ENCODE results near the gene SLC10A1. TPM values are rescaled to one million over a fixed set of nuclear protein-coding genes. Genes with fewer than 3 reads are reported as not detected.

Gene SLC10A1
- total and polyA plus RNA-seq, 4 donors: not detected

DNA sequence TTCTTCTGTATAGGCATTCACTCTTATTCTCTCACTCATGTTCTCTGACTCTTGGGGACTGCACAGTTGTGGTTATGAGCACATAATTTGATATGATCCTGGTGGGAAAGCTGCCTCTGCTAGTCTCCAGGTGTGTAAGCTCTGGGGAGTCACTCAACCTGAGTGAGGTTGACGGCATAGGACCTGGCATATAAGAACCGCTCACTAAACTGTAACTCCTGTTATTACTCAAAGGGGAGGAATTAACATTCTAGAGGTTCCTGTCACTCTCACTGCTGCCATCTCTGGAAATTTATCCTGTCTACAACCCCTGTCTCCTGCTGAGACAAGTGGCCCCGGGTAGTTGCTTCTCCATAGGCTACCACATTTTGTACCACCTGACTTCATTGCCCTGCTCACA, 16.1 kb downstream of the SLC10A1 start:
- Histone ChIP-seq H3K4me3 (ENCODE audit: low read length in 2 of 2) (no peak overlapping the region), H3K4me1 (ENCODE audit: control insufficient read depth in 1 of 2, insufficient read depth in 2 of 2, low read length in 2 of 2) (no peaks in the 10 kb centered on the region), H3K9me3 (ENCODE audit: control insufficient read depth, low read length) (no peaks in the 10 kb centered on the region), H3K27me3 (ENCODE audit: control insufficient read depth in 1 of 2, insufficient read depth in 2 of 2, low read length in 1 of 2) (no peaks in the 10 kb centered on the region), H3K36me3 (ENCODE audit: control insufficient read depth in 1 of 2, insufficient read depth in 2 of 2, low read length in 1 of 2) (peaks cover 11% of the 10 kb centered on the region in 2 donors), H3K27ac (ENCODE audit: low read depth in 1 of 2, low read length in 2 of 2) (no peak overlapping the region)
- DNase-seq: no peak
- WGBS, 2 donors: 90 to 94% methylated on average over 3 of the region's 3 CpGs
- no peak for ATAC-seq (ENCODE audit: low FRiP score)
- intact Hi-C loops (cut with DNase I): no loop called here

DNA sequence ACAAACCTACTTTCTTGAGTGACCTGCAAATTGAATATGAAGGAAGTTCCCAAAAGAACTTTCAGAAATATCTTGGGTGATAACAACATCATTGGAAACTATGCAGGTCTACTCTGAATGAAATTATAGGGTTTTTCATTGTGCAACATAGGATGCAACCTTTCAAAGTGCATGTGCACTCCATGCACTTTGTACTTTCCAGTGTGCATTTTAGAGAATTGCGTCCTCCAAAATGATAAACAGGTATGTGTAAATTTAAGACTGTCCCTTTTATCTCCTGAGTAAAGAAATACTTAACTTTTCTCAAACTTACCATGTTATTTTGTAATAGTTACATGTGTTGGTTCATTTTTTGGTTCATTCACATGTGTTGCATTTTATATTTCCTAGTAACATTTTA, 16.9 kb downstream of the SLC10A1 start:
- Histone ChIP-seq H3K36me3 (ENCODE audit: control insufficient read depth in 1 of 2, insufficient read depth in 2 of 2, low read length in 1 of 2) (peaks cover 11% of the 10 kb centered on the region in 2 donors), H3K27ac (ENCODE audit: low read depth in 1 of 2, low read length in 2 of 2) (no peak overlapping the region), H3K9me3 (ENCODE audit: control insufficient read depth, low read length) (no peaks in the 10 kb centered on the region), H3K4me1 (ENCODE audit: control insufficient read depth in 1 of 2, insufficient read depth in 2 of 2, low read length in 2 of 2) (no peaks in the 10 kb centered on the region), H3K4me3 (ENCODE audit: low read length in 2 of 2) (no peak overlapping the region), H3K27me3 (ENCODE audit: control insufficient read depth in 1 of 2, insufficient read depth in 2 of 2, low read length in 1 of 2) (no peaks in the 10 kb centered on the region)
- DNase-seq (no peak), ATAC-seq (ENCODE audit: low FRiP score) (no peak)
- 90 to 94% methylated on average over 1 of the region's 1 CpG for WGBS, 2 donors
- intact Hi-C loops (cut with DNase I): no loop called here

DNA sequence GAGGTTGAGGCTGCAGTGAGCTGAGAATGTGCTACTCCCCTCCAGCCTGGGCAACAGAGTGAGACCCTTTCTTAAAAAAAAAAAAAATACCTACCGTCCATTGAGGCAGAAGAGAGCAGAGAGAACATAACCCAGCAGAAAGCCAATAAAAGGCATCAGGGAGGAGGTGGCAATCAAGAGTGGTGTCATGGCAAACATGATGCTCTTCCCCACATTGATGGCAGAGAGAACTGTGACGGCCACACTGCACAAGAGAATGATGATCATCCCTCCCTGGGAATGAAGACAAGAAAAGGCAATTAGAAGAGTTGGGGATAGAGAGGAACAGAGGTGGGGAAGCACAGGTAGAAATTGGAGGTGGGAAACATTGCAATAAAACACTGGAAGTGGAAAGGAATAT, 18.0 kb downstream of the SLC10A1 start:
- no peaks in the 10 kb centered on the region for H3K27me3 ChIP-seq (ENCODE audit: control insufficient read depth in 1 of 2, insufficient read depth in 2 of 2, low read length in 1 of 2)
- no peak overlapping the region for H3K27ac ChIP-seq (ENCODE audit: low read depth in 1 of 2, low read length in 2 of 2)
- H3K4me3 ChIP-seq (ENCODE audit: low read length in 2 of 2): no peak overlapping the region
- peaks cover 9 to 11% of the 10 kb centered on the region in 2 donors for H3K36me3 ChIP-seq (ENCODE audit: control insufficient read depth in 1 of 2, insufficient read depth in 2 of 2, low read length in 1 of 2)
- DNase-seq (no peak), ATAC-seq (ENCODE audit: low FRiP score) (no peak)
- 84% methylated on average over 2 of the region's 2 CpGs for WGBS, 2 donors
- intact Hi-C loops (cut with DNase I): no loop called here
- H3K4me1 ChIP-seq (ENCODE audit: control insufficient read depth in 1 of 2, insufficient read depth in 2 of 2, low read length in 2 of 2): no peaks in the 10 kb centered on the region
- H3K9me3 ChIP-seq (ENCODE audit: control insufficient read depth, low read length): no peaks in the 10 kb centered on the region

DNA sequence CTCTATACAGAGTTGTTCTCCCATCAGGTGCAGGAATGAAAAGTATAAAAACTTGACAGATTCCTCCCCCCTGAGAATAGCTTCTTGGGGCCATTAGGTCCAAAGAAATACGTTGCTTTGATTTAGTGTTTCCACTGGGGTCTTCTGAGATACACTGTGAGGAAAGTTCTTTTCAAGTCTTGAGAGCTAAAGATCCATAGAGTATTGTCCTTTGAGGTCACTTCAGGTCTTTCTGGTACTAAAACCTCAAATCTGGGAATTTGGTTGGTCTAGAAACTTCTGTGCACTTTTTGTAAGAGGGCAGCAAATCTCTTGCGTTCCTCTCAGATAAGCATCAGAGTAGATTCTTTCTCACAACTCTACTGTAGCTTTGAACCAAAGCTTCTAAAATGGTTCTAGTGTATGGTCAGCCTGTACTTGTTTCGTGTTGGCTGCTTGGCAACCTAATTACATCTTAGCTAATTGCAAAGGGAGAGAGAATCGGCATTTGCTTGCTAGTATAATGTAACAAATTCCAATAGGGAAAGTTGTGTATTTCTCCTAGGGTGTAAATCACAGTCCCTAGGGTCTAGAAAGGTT, 20.1 kb downstream of the SLC10A1 start:
- Histone ChIP-seq H3K9me3 (ENCODE audit: control insufficient read depth, low read length) (no peaks in the 10 kb centered on the region), H3K36me3 (ENCODE audit: control insufficient read depth in 1 of 2, insufficient read depth in 2 of 2, low read length in 1 of 2) (peaks cover 13% of the 10 kb centered on the region in 2 donors), H3K27me3 (ENCODE audit: control insufficient read depth in 1 of 2, insufficient read depth in 2 of 2, low read length in 1 of 2) (no peaks in the 10 kb centered on the region), H3K27ac (ENCODE audit: low read depth in 1 of 2, low read length in 2 of 2) (no peak overlapping the region), H3K4me1 (ENCODE audit: control insufficient read depth in 1 of 2, insufficient read depth in 2 of 2, low read length in 2 of 2) (no peaks in the 10 kb centered on the region), H3K4me3 (ENCODE audit: low read length in 2 of 2) (no peak overlapping the region)
- no peak for ATAC-seq (ENCODE audit: low FRiP score)
- no peak for DNase-seq
- 71 to 72% methylated on average over 4 of the region's 4 CpGs for WGBS, 2 donors
- intact Hi-C loops (cut with DNase I): no loop called here

DNA sequence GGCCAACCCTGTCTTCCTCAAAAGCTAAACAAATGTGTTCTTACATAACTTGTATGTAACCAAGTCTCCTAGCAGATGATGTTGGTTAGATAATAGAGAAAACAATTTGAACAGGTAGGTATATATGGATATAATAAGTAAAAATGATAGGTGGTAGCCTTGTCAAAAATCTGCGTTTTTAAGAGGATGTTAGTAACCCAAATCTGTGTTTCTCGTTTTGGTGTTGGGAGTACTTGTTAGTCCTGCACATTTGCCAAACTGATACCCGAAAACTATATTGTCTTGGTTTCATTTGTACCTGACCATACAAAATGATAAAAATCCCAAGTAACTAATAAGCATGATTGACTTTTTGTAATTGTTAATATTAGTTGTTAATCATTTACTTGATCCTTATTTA, 22.0 kb downstream of the SLC10A1 start:
- intact Hi-C loops (cut with DNase I): no loop called here
- peaks cover 9 to 15% of the 10 kb centered on the region in 2 donors for H3K36me3 ChIP-seq (ENCODE audit: control insufficient read depth in 1 of 2, insufficient read depth in 2 of 2, low read length in 1 of 2)
- 62 to 71% methylated on average over 3 of the region's 3 CpGs for WGBS, 2 donors

DNA sequence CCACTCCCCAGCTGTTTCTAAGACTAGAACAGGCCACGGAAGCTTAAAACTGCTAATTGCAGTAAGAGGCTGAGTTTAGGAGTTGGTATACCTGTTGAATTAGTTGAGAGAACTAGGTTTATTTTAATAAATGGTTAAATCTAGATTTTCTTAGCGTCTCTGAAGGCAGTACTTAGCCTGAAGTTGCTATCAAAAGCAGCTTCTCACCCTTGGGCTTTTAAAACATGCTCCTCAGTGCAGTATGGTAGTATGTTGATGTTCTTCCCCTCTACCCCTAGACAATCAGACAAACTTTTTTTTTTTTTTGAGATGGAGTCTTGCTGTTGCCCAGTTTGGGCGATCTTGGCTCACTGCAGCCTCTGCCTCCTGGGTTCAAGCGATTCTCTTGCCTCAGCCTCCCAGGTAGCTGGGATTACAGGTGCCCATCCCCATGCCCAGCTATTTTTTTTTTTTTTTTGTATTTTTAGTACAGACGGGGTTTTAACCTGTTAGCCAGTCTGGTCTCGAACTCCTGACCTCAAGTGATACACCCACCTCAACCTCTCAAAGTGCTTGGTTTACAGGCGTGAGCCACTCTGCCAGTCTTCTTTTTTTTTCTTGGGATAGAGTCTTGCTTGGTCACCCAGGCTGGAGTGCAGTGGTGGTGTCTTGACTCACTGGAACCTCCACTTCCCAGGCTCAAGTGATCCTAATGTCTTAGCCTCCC, 23.3 kb downstream of the SLC10A1 start:
- Histone ChIP-seq H3K36me3 (ENCODE audit: control insufficient read depth in 1 of 2, insufficient read depth in 2 of 2, low read length in 1 of 2) (peaks cover 6 to 16% of the 10 kb centered on the region in 2 donors), H3K4me1 (ENCODE audit: control insufficient read depth in 1 of 2, insufficient read depth in 2 of 2, low read length in 2 of 2) (peaks cover 0 to 3% of the 10 kb centered on the region in 2 donors), H3K4me3 (ENCODE audit: low read length in 2 of 2) (no peak overlapping the region), H3K27me3 (ENCODE audit: control insufficient read depth in 1 of 2, insufficient read depth in 2 of 2, low read length in 1 of 2) (no peaks in the 10 kb centered on the region), H3K27ac (ENCODE audit: low read depth in 1 of 2, low read length in 2 of 2) (no peak overlapping the region), H3K9me3 (ENCODE audit: control insufficient read depth, low read length) (no peaks in the 10 kb centered on the region)
- DNase-seq: no peak
- no peak for ATAC-seq (ENCODE audit: low FRiP score)
- intact Hi-C loops (cut with DNase I): no loop called here
- WGBS, 2 donors: 87 to 92% methylated on average over 7 of the region's 7 CpGs

More for the DNA sequence above, 22.0 kb downstream of the SLC10A1 start:
- Histone ChIP-seq H3K4me1 (ENCODE audit: control insufficient read depth in 1 of 2, insufficient read depth in 2 of 2, low read length in 2 of 2) (no peaks in the 10 kb centered on the region), H3K9me3 (ENCODE audit: control insufficient read depth, low read length) (no peaks in the 10 kb centered on the region), H3K27ac (ENCODE audit: low read depth in 1 of 2, low read length in 2 of 2) (no peak overlapping the region), H3K27me3 (ENCODE audit: control insufficient read depth in 1 of 2, insufficient read depth in 2 of 2, low read length in 1 of 2) (no peaks in the 10 kb centered on the region), H3K4me3 (ENCODE audit: low read length in 2 of 2) (no peak overlapping the region)
- DNase-seq (no peak), ATAC-seq (ENCODE audit: low FRiP score) (no peak)

DNA sequence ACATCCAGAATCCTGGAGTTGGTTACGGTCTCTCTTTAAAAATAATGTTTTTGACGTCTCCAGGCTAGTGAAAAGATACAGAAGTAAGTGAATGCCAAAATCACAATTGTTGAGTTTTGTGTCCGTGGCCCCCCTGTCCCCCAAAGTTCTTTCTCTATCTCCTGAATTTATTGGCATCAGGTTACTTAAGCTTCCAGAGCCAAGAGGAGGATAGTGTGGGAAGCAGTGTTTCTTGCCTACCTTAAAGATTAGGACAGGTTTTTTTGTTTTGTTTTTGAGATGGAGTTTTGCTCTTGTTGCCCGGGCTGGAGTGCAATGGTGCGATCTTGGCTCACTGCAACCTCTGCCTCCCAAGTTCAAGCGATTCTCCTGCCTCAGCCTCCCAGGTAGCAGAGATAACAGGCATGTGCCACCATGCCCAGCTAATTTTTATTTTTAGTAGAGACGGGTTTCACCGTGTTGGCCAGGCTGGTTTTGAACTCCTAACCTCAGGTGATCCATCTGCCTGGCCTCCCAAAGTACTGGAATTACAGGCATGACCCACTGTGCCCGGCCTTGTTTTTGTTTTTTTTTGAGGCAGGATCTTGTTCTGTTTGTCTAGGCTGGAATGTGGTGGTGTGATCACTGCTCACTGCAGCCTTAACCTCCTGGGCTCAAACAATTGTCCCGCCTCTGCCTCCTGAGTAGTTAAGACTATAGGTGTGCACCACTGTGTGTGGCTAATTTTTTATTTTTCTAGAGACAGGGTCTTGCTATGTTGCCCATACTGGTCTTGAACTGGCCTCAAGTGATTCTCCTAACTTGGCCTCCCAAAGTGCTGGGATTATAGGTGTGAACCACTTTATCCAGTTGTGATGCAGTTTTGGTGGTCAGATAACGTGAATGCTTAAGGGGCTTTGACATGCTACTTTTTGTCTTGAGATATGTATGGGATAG, 24.7 kb downstream of the SLC10A1 start:
- Histone ChIP-seq H3K4me1 (ENCODE audit: control insufficient read depth in 1 of 2, insufficient read depth in 2 of 2, low read length in 2 of 2) (peaks cover 5 to 7% of the 10 kb centered on the region in 2 donors), H3K27me3 (ENCODE audit: control insufficient read depth in 1 of 2, insufficient read depth in 2 of 2, low read length in 1 of 2) (no peaks in the 10 kb centered on the region), H3K9me3 (ENCODE audit: control insufficient read depth, low read length) (no peaks in the 10 kb centered on the region), H3K36me3 (ENCODE audit: control insufficient read depth in 1 of 2, insufficient read depth in 2 of 2, low read length in 1 of 2) (peaks cover 2 to 15% of the 10 kb centered on the region in 2 donors), H3K27ac (ENCODE audit: low read depth in 1 of 2, low read length in 2 of 2) (no peak overlapping the region), H3K4me3 (ENCODE audit: low read length in 2 of 2) (no peak overlapping the region)
- intact Hi-C loops (cut with DNase I): no loop called here
- no peak for ATAC-seq (ENCODE audit: low FRiP score)
- WGBS, 2 donors: 75 to 77% methylated on average over 11 of the region's 11 CpGs
- DNase-seq: no peak

DNA sequence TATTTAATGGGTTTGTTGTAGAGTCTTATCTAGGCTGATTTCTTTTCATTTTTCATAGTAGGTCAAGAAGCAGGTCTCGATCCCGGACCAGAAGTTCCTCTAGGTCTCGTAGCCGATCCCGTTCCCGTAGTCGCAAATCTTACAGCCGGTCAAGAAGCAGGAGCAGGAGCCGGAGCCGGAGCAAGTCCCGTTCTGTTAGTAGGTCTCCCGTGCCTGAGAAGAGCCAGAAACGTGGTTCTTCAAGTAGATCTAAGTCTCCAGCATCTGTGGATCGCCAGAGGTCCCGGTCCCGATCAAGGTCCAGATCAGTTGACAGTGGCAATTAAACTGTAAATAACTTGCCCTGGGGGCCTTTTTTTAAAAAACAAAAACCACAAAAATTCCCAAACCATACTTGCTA, 25.9 kb downstream of the SLC10A1 start:
- Histone ChIP-seq H3K4me3 (ENCODE audit: low read length in 2 of 2) (no peak overlapping the region), H3K9me3 (ENCODE audit: control insufficient read depth, low read length) (no peaks in the 10 kb centered on the region), H3K27ac (ENCODE audit: low read depth in 1 of 2, low read length in 2 of 2) (no peak overlapping the region), H3K36me3 (ENCODE audit: control insufficient read depth in 1 of 2, insufficient read depth in 2 of 2, low read length in 1 of 2) (peaks cover 2 to 13% of the 10 kb centered on the region in 2 donors), H3K27me3 (ENCODE audit: control insufficient read depth in 1 of 2, insufficient read depth in 2 of 2, low read length in 1 of 2) (no peaks in the 10 kb centered on the region), H3K4me1 (ENCODE audit: control insufficient read depth in 1 of 2, insufficient read depth in 2 of 2, low read length in 2 of 2) (peaks cover 5 to 7% of the 10 kb centered on the region in 2 donors)
- intact Hi-C loops (cut with DNase I): no loop called here
- 89% methylated on average over 16 of the region's 16 CpGs for WGBS, 2 donors
- no peak for DNase-seq
- no peak for ATAC-seq (ENCODE audit: low FRiP score)
